HepG2 (cell line): ENCODE measurements around the gene LIMA1. TPM values are rescaled to one million over a fixed set of nuclear protein-coding genes. Genes with fewer than 3 reads are reported as not detected.

ENCODE experiments used
- ASH2L ChIP-seq: fragments of 300-600, 200-600 bp; sonication (generic); IDR thresholded peaks from 2 replicates; pipeline ENCODE4 v1.7.0; 2017; ENCODE audit warnings: low read depth, mild to moderate bottlenecking, moderate library complexity, mixed read lengths, low read length; ENCODE audit not compliant: insufficient read length
- CCDC6 ChIP-seq: sonication (generic); formaldehyde crosslinking; IDR thresholded peaks from 2 replicates; pipeline ENCODE4 v1.8.1; 2022; ENCODE audit warnings: mild to moderate bottlenecking, missing genetic modification reagents, moderate library complexity
- GFI1 ChIP-seq: sonication (generic); formaldehyde crosslinking; IDR thresholded peaks from 2 replicates; pipeline ENCODE4 v1.5.0; 2020; ENCODE audit warnings: missing genetic modification reagents, mild to moderate bottlenecking, borderline replicate concordance
- KDM5B ChIP-seq: sonication (generic); formaldehyde crosslinking; IDR thresholded peaks from 2 replicates; pipeline ENCODE4 v1.4.0; 2020; ENCODE audit warnings: missing genetic modification reagents, mild to moderate bottlenecking, borderline replicate concordance
- LCORL ChIP-seq, 2 experiments: fragments of 450-650 bp in 1 of 2; sonication (generic) in 1 of 2; formaldehyde crosslinking in 1 of 2; IDR thresholded peaks; 2 replicates each; pipeline versions ENCODE4 v1.5.0 to v1.6.1; 2017 to 2020; ENCODE audit warnings: antibody characterized with exemption in 1 of 2, missing genetic modification reagents in 1 of 2
- MAX ChIP-seq: IDR thresholded peaks from 2 replicates; pipeline ENCODE4 v1.6.1; 2012; ENCODE audit warnings: inconsistent platforms
- MAZ ChIP-seq, 2 experiments: sonication (generic) in 1 of 2; formaldehyde crosslinking in 1 of 2; IDR thresholded peaks; 2 replicates each; pipeline versions ENCODE4 v1.5.0 to v1.6.1; 2012 to 2020; ENCODE audit warnings: low read depth in 2 of 2, mild to moderate bottlenecking in 2 of 2, borderline replicate concordance in 1 of 2, improper control_type of control experiment in 1 of 2, low read length in 1 of 2, missing genetic modification reagents in 1 of 2, moderate library complexity in 1 of 2
- NFRKB ChIP-seq: fragments of 450-650 bp; IDR thresholded peaks from 2 replicates; pipeline ENCODE4 v1.6.1; 2017
- POGZ ChIP-seq: sonication (generic); formaldehyde crosslinking; IDR thresholded peaks from 2 replicates; pipeline ENCODE4 v1.4.0; 2020; ENCODE audit warnings: mild to moderate bottlenecking, missing genetic modification reagents
- SNAPC2 ChIP-seq: sonication (generic); formaldehyde crosslinking; IDR thresholded peaks from 2 replicates; pipeline ENCODE4 v1.8.1; 2022; ENCODE audit warnings: mild to moderate bottlenecking, missing genetic modification reagents
- SOX6 ChIP-seq, 2 experiments: fragments of 450-650 bp in 1 of 2; sonication (generic) in 1 of 2; formaldehyde crosslinking in 1 of 2; IDR thresholded peaks; 2 replicates each; pipeline versions ENCODE4 v1.4.0 to v1.6.1; 2017 to 2020; ENCODE audit warnings: antibody characterized with exemption in 1 of 2, mild to moderate bottlenecking in 1 of 2, missing genetic modification reagents in 1 of 2
- TARDBP ChIP-seq: sonication (generic); formaldehyde crosslinking; IDR thresholded peaks from 2 replicates; pipeline ENCODE4 v1.8.0; 2022; ENCODE audit warnings: mild to moderate bottlenecking, missing genetic modification reagents
- TCF12 ChIP-seq, 2 experiments: fragments of 450-650 bp in 1 of 2; sonication (generic) in 1 of 2; formaldehyde crosslinking in 1 of 2; IDR thresholded peaks; 2 replicates each; pipeline versions ENCODE4 v1.6.1 to v1.8.0; 2017 to 2022; ENCODE audit warnings: antibody characterized with exemption in 1 of 2, mild to moderate bottlenecking in 1 of 2, missing genetic modification reagents in 1 of 2, moderate library complexity in 1 of 2
- YEATS2 ChIP-seq: sonication (generic); formaldehyde crosslinking; IDR thresholded peaks from 2 replicates; pipeline ENCODE4 v1.4.0; 2020; ENCODE audit warnings: missing genetic modification reagents, borderline replicate concordance
- ZNF124 ChIP-seq: sonication (generic); formaldehyde crosslinking; IDR thresholded peaks from 2 replicates; pipeline ENCODE4 v1.4.0; 2020; ENCODE audit warnings: missing genetic modification reagents
- ZNF143 ChIP-seq: sonication (generic); formaldehyde crosslinking; IDR thresholded peaks from 2 replicates; pipeline ENCODE4 v1.4.0; 2020; ENCODE audit warnings: missing genetic modification reagents
- ZNF225 ChIP-seq: sonication (generic); formaldehyde crosslinking; IDR thresholded peaks from 2 replicates; pipeline ENCODE4 v1.4.0; 2020; ENCODE audit warnings: mild to moderate bottlenecking, missing genetic modification reagents
- ZNF33B ChIP-seq: sonication (generic); formaldehyde crosslinking; IDR thresholded peaks from 2 replicates; pipeline ENCODE4 v1.5.1; 2020; ENCODE audit warnings: mild to moderate bottlenecking, missing genetic modification reagents
- ZNF614 ChIP-seq: IDR thresholded peaks from 2 replicates; pipeline ENCODE4 v1.6.1; 2018; ENCODE audit warnings: missing biosample characterization, missing genetic modification reagents, inconsistent platforms, borderline replicate concordance
- ZNF660 ChIP-seq: sonication (generic); formaldehyde crosslinking; IDR thresholded peaks from 2 replicates; pipeline ENCODE4 v1.5.1; 2020; ENCODE audit warnings: mild to moderate bottlenecking, low read depth, missing genetic modification reagents, borderline replicate concordance
- ZNF773 ChIP-seq: sonication (generic); formaldehyde crosslinking; IDR thresholded peaks from 2 replicates; pipeline ENCODE4 v1.4.0; 2020; ENCODE audit warnings: missing genetic modification reagents, borderline replicate concordance
- ZNF776 ChIP-seq: sonication (generic); formaldehyde crosslinking; IDR thresholded peaks from 2 replicates; pipeline ENCODE4 v1.4.0; 2020; ENCODE audit warnings: mild to moderate bottlenecking, missing genetic modification reagents
- ZNF883 ChIP-seq: sonication (generic); formaldehyde crosslinking; IDR thresholded peaks from 2 replicates; pipeline ENCODE4 v1.5.1; 2020; ENCODE audit warnings: mild to moderate bottlenecking, missing genetic modification reagents; ENCODE audit errors: not compliant biosample characterization
- ZNF891 ChIP-seq: sonication (generic); formaldehyde crosslinking; IDR thresholded peaks from 2 replicates; pipeline ENCODE4 v1.5.0; 2020; ENCODE audit warnings: mild to moderate bottlenecking, missing genetic modification reagents
- ZSCAN9 ChIP-seq: IDR thresholded peaks from 2 replicates; pipeline ENCODE4 v1.6.1; 2016; ENCODE audit warnings: borderline replicate concordance
- polyA plus RNA-seq, 8 experiments: library from polyadenylated mRNA; depleted of rRNA in 3 of 8; stranded (reverse) in 7 of 8; unstranded in 1 of 8; fragments of >200 nt; fragmentation: Illumina TruSeq in 4 of 8; extraction: Trizol in 4 of 8; gene quantifications; 2 replicates each; pipeline versions ENCODE4 v1.2.1 to v1.2.3, GENCODE V29; 2011 to 2016; ENCODE audit warnings: low read depth in 4 of 8, missing spikeins in 1 of 8, mixed read lengths in 1 of 8; ENCODE audit not compliant: insufficient read depth in 1 of 8
- total RNA-seq, 5 experiments: library from RNA; depleted of rRNA; stranded (reverse); fragments of >200 nt; fragmentation: Illumina TruSeq; extraction: Trizol; gene quantifications; 2 replicates each; pipeline ENCODE4 v1.2.3, GENCODE V29; 2016; ENCODE audit warnings: low read depth in 1 of 5
- TF ChIP-seq, protein P1 (sequence below), 2 experiments: sonication (generic) in 1 of 2; formaldehyde crosslinking in 1 of 2; IDR thresholded peaks; 2 replicates each; pipeline versions ENCODE4 v1.4.0 to v1.6.1; 2018 to 2020; ENCODE audit warnings: missing genetic modification reagents in 2 of 2, borderline replicate concordance in 1 of 2, low read depth in 1 of 2, mild to moderate bottlenecking in 1 of 2, missing biosample characterization in 1 of 2

The LIMA1 gene
- total and polyA plus RNA-seq, 2 of the 13 experiments (the other 11 are each of a cell fraction or from before 2014, with no cell fraction given) = 13.0 to 19.8 TPM

- TF ChIP-seq LCORL (IDR thresholded peaks at IDR 0.05) (no peak), LCORL (CRISPR knock-in tag; IDR thresholded peaks at IDR 0.05) (peak; percentile 77), TCF12 (IDR thresholded peaks at IDR 0.05) (no peak), TCF12 (CRISPR knock-in tag; IDR thresholded peaks at IDR 0.05) (0 out of 2 replicates have a peak, but pooled peaks have one; percentile 35), MAX (peak; percentile 42; the same call in 1 of the 2 replicates), GFI1 (CRISPR knock-in tag) (peak; percentile 34; the same call in 1 of the 2 replicates), KDM5B (CRISPR knock-in tag) (0 out of 2 replicates have a peak, but pooled peaks have one; percentile 43), ZNF143 (CRISPR knock-in tag) (no peak), ZNF614 (CRISPR knock-in tag) (no peak), ZNF660 (CRISPR knock-in tag) (no peak), SNAPC2 (CRISPR knock-in tag) (peak; percentile 68; the same call in 1 of the 2 replicates), ZSCAN9 (peak; percentile 15; the same call in 1 of the 2 replicates), ZNF891 (0 out of 2 replicates have a peak, but pooled peaks have one; percentile 22), POGZ (CRISPR knock-in tag) (peak; percentile 8; the same call in 1 of the 2 replicates), ASH2L (peak; percentile 53), ZNF883 (CRISPR knock-in tag) (peak; percentile 15), SOX6 (IDR thresholded peaks at IDR 0.05) (no peak), SOX6 (CRISPR knock-in tag; IDR thresholded peaks at IDR 0.05) (peak; percentile 30; the same call in 1 of the 2 replicates), ZNF773 (peak; percentile 14; the same call in 1 of the 2 replicates), MAZ (IDR thresholded peaks at IDR 0.05; ENCODE audit: borderline replicate concordance, low read depth, low read length) (peak; percentile 48; the same call in 1 of the 2 replicates), MAZ (CRISPR knock-in tag; IDR thresholded peaks at IDR 0.05; ENCODE audit: low read depth) (peak; percentile 65), ZNF33B (CRISPR knock-in tag) (0 out of 2 replicates have a peak, but pooled peaks have one; percentile 22), ZNF124 (CRISPR knock-in tag) (0 out of 2 replicates have a peak, but pooled peaks have one; percentile 16), YEATS2 (CRISPR knock-in tag) (0 out of 2 replicates have a peak, but pooled peaks have one; percentile 43), ZNF225 (CRISPR knock-in tag) (no peak; the same call in 1 of the 2 replicates), CCDC6 (peak; percentile 18; the same call in 1 of the 2 replicates), ZNF776 (peak; percentile 81; the same call in 1 of the 2 replicates), NFRKB (no peak), TARDBP (CRISPR knock-in tag) (peak; percentile 9; the same call in 1 of the 2 replicates)
- TF ChIP-seq, protein P1, sequence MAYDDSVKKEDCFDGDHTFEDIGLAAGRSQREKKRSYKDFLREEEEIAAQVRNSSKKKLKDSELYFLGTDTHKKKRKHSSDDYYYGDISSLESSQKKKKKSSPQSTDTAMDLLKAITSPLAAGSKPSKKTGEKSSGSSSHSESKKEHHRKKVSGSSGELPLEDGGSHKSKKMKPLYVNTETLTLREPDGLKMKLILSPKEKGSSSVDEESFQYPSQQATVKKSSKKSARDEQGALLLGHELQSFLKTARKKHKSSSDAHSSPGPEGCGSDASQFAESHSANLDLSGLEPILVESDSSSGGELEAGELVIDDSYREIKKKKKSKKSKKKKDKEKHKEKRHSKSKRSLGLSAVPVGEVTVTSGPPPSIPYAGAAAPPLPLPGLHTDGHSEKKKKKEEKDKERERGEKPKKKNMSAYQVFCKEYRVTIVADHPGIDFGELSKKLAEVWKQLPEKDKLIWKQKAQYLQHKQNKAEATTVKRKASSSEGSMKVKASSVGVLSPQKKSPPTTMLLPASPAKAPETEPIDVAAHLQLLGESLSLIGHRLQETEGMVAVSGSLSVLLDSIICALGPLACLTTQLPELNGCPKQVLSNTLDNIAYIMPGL (CRISPR knock-in tag; IDR thresholded peaks at IDR 0.05; ENCODE audit: borderline replicate concordance in 1 of 2, low read depth in 1 of 2) = peak; percentile 49 to 51; a peak in 3 of 4 replicates
Measured at GRCh38 chr12:50167049-50167828, 116.1 kb downstream of the LIMA1 start, which contains the start of gene CERS5 (continued).
